Measurements from ENCODE around the gene CLIP1.
A peak's percentile ranks its signal among the peaks of the same experiment; 100 is the strongest.

Gene CLIP1

GRCh38 chr12:122318607-122319605, 103.6 kb downstream of the CLIP1 start:
- DNase-seq (ENCODE audit: low read depth in 2 of 3, low spot score in 2 of 3), result no peak

- no peak for DNase-seq (ENCODE audit: low read depth in 2 of 3, low spot score in 2 of 3)
Observed at GRCh38 chr12:122312926-122313325, 109.5 kb downstream of the CLIP1 start.

GRCh38 chr12:122311696-122312095, 110.8 kb downstream of the CLIP1 start:
- DNase-seq (ENCODE audit: low read depth in 2 of 3, low spot score in 2 of 3), result no peak

- no peak for DNase-seq (ENCODE audit: low read depth in 2 of 3, low spot score in 2 of 3)
Observed at GRCh38 chr12:122310626-122311333, 111.7 kb downstream of the CLIP1 start.

- DNase-seq (ENCODE audit: low read depth in 2 of 3, low spot score in 2 of 3), result no peak
Observed at GRCh38 chr12:122309564-122310121, 112.8 kb downstream of the CLIP1 start.

- DNase-seq (ENCODE audit: low read depth in 2 of 3, low spot score in 2 of 3), result no peak
Observed at GRCh38 chr12:122308811-122309210, 113.7 kb downstream of the CLIP1 start.

- no peak for DNase-seq (ENCODE audit: low read depth in 2 of 3, low spot score in 2 of 3)
Observed at GRCh38 chr12:122306407-122306806, 116.1 kb downstream of the CLIP1 start.

- DNase-seq (ENCODE audit: low read depth in 2 of 3, low spot score in 2 of 3), result no peak
Observed at GRCh38 chr12:122304924-122305323, 117.5 kb downstream of the CLIP1 start.

GRCh38 chr12:122303068-122303467, 119.4 kb downstream of the CLIP1 start:
- no peak for DNase-seq (ENCODE audit: low read depth in 2 of 3, low spot score in 2 of 3)

GRCh38 chr12:122298071-122298748, 124.3 kb downstream of the CLIP1 start:
- DNase-seq (ENCODE audit: low read depth in 2 of 3, low spot score in 2 of 3), result no peak

- no peak for DNase-seq (ENCODE audit: low read depth in 2 of 3, low spot score in 2 of 3)
Observed at GRCh38 chr12:122297494-122297893, 125.0 kb downstream of the CLIP1 start.

- no peak for DNase-seq (ENCODE audit: low read depth in 2 of 3, low spot score in 2 of 3)
Observed at GRCh38 chr12:122295877-122296276, 126.6 kb downstream of the CLIP1 start.

GRCh38 chr12:122293081-122293480, 129.4 kb downstream of the CLIP1 start:
- no peak for DNase-seq (ENCODE audit: low read depth in 2 of 3, low spot score in 2 of 3)

- no peak for DNase-seq (ENCODE audit: low read depth in 2 of 3, low spot score in 2 of 3)
Observed at GRCh38 chr12:122291431-122291830, 131.0 kb downstream of the CLIP1 start.

GRCh38 chr12:122283680-122284079, 138.8 kb downstream of the CLIP1 start:
- DNase-seq (ENCODE audit: low read depth in 2 of 3, low spot score in 2 of 3), result no peak

- no peak for DNase-seq (ENCODE audit: low read depth in 2 of 3, low spot score in 2 of 3)
Observed at GRCh38 chr12:122282061-122282460, 140.4 kb downstream of the CLIP1 start.

- no peak for DNase-seq (ENCODE audit: low read depth in 2 of 3, low spot score in 2 of 3)
Observed at GRCh38 chr12:122276242-122276641, 146.2 kb downstream of the CLIP1 start.

- DNase-seq (ENCODE audit: low read depth in 2 of 3, low spot score in 2 of 3), result no peak
Observed at GRCh38 chr12:122275459-122275858, 147.0 kb downstream of the CLIP1 start.

- DNase-seq (ENCODE audit: low read depth in 2 of 3, low spot score in 2 of 3), result peak; percentile 88 to 97 (median 92)
Observed at GRCh38 chr12:122266230-122266901, 156.1 kb downstream of the CLIP1 start, which contains the start of gene VPS33A. VPS33A (minus strand) TSS chr12:122266494; CDS start chr12:122266408, 86 bp downstream.

- no peak for DNase-seq (ENCODE audit: low read depth in 2 of 3, low spot score in 2 of 3)
Observed at GRCh38 chr12:122265886-122266229, 156.6 kb downstream of the CLIP1 start.

- DNase-seq (ENCODE audit: low read depth in 2 of 3, low spot score in 2 of 3), result no peak
Observed at GRCh38 chr12:122265476-122265875, 157.0 kb downstream of the CLIP1 start.
